Measurements from ENCODE around the gene GNGT1.
"Not testable (repeated sequence)": the region's sequence is repeated elsewhere in the genome, so short reads cannot be mapped to it uniquely, and the experiment has no call there.

Gene GNGT1

GRCh38 chr7:93914581-93915066 is 8.3 kb downstream of the GNGT1 start:
- DNase-seq (ENCODE audit: low read depth in 1 of 2, low spot score in 1 of 2), result no peak
- Histone ChIP-seq H3K27me3 (ENCODE audit: insufficient read depth, poor library complexity, severe bottlenecking) (no peaks in the 10 kb centered on the region), H3K4me3 (replicated peaks; ENCODE audit: insufficient read depth, low read length) (no peak overlapping the region), H3K27ac (replicated peaks) (no peak overlapping the region)
- TF ChIP-seq, protein P1, sequence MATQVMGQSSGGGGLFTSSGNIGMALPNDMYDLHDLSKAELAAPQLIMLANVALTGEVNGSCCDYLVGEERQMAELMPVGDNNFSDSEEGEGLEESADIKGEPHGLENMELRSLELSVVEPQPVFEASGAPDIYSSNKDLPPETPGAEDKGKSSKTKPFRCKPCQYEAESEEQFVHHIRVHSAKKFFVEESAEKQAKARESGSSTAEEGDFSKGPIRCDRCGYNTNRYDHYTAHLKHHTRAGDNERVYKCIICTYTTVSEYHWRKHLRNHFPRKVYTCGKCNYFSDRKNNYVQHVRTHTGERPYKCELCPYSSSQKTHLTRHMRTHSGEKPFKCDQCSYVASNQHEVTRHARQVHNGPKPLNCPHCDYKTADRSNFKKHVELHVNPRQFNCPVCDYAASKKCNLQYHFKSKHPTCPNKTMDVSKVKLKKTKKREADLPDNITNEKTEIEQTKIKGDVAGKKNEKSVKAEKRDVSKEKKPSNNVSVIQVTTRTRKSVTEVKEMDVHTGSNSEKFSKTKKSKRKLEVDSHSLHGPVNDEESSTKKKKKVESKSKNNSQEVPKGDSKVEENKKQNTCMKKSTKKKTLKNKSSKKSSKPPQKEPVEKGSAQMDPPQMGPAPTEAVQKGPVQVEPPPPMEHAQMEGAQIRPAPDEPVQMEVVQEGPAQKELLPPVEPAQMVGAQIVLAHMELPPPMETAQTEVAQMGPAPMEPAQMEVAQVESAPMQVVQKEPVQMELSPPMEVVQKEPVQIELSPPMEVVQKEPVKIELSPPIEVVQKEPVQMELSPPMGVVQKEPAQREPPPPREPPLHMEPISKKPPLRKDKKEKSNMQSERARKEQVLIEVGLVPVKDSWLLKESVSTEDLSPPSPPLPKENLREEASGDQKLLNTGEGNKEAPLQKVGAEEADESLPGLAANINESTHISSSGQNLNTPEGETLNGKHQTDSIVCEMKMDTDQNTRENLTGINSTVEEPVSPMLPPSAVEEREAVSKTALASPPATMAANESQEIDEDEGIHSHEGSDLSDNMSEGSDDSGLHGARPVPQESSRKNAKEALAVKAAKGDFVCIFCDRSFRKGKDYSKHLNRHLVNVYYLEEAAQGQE (IDR thresholded peaks at IDR 0.05; ENCODE audit: insufficient replicate concordance, low read depth), result no peak
- TF ChIP-seq, protein P2, sequence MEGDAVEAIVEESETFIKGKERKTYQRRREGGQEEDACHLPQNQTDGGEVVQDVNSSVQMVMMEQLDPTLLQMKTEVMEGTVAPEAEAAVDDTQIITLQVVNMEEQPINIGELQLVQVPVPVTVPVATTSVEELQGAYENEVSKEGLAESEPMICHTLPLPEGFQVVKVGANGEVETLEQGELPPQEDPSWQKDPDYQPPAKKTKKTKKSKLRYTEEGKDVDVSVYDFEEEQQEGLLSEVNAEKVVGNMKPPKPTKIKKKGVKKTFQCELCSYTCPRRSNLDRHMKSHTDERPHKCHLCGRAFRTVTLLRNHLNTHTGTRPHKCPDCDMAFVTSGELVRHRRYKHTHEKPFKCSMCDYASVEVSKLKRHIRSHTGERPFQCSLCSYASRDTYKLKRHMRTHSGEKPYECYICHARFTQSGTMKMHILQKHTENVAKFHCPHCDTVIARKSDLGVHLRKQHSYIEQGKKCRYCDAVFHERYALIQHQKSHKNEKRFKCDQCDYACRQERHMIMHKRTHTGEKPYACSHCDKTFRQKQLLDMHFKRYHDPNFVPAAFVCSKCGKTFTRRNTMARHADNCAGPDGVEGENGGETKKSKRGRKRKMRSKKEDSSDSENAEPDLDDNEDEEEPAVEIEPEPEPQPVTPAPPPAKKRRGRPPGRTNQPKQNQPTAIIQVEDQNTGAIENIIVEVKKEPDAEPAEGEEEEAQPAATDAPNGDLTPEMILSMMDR (IDR thresholded peaks at IDR 0.05; ENCODE audit: insufficient read depth, low read length), result no peak
- no peak for TF ChIP-seq POLR2AphosphoS5 (IDR thresholded peaks at IDR 0.05; ENCODE audit: low read depth)
- no peak for TF ChIP-seq SPI1 (IDR thresholded peaks at IDR 0.05; ENCODE audit: borderline replicate concordance, low read depth)
- no peak for TF ChIP-seq GABPA (IDR thresholded peaks at IDR 0.05; ENCODE audit: low read depth)

DNA sequence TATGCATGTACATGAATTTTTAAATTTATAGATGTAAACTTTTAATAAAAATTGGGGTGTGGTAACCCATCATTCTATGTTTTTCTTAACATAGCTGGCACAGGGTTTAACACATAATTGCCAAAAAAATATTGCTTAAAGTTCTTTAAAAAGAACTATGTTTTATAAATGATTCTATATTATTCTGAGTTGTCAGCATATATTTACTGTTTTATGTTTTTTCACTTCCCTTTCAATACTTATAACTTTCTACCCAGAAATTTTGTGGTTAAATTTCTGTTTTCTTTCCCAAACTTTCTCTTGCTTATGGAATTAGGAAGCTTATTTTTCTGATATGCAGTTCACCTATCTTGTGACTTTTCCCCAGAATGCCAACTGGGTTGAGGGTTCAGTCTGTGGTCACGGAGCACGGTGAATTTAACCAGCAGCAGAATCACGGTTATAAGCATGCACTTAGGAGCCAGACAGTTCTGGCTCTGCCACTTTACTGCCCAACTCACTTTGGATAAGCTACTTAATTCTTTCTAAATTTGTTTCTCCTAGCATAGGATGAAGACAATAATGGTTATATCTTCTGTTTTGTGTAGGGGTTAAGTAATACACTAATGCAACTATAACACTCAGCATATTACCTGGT is 9.0 kb downstream of the GNGT1 start:
- DNase-seq (ENCODE audit: low read depth in 1 of 2, low spot score in 1 of 2); H3K27ac ChIP-seq (replicated peaks); H3K4me3 ChIP-seq (replicated peaks; ENCODE audit: insufficient read depth, low read length); H3K27me3 ChIP-seq (ENCODE audit: insufficient read depth, poor library complexity, severe bottlenecking): not testable (repeated sequence)

DNA sequence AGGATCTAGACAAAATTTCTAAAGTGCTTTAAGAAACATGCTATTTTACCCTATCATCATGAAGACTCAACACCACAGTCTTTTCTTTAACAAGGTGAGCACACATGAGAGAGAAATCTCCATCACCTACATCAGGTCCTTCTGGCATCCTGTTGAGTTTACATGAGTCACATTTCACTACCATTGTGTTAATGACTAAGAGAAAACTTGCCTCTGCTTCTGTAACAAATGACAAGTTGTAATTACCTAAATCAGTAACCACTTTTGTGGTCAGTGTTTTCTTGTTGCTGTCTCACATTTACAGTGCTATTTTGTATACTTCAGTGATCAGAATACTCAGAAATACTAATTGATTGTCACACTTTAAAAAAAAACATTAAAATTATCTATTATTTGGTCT is 9.5 kb downstream of the GNGT1 start:
- not testable (repeated sequence) for H3K27ac ChIP-seq (replicated peaks); H3K27me3 ChIP-seq (ENCODE audit: insufficient read depth, poor library complexity, severe bottlenecking); H3K4me3 ChIP-seq (replicated peaks; ENCODE audit: insufficient read depth, low read length); DNase-seq (ENCODE audit: low read depth in 1 of 2, low spot score in 1 of 2)

GRCh38 chr7:93916315-93916714 is 9.9 kb downstream of the GNGT1 start:
- H3K27ac ChIP-seq (replicated peaks); DNase-seq (ENCODE audit: low read depth in 1 of 2, low spot score in 1 of 2); H3K27me3 ChIP-seq (ENCODE audit: insufficient read depth, poor library complexity, severe bottlenecking); H3K4me3 ChIP-seq (replicated peaks; ENCODE audit: insufficient read depth, low read length): not testable (repeated sequence)

DNA sequence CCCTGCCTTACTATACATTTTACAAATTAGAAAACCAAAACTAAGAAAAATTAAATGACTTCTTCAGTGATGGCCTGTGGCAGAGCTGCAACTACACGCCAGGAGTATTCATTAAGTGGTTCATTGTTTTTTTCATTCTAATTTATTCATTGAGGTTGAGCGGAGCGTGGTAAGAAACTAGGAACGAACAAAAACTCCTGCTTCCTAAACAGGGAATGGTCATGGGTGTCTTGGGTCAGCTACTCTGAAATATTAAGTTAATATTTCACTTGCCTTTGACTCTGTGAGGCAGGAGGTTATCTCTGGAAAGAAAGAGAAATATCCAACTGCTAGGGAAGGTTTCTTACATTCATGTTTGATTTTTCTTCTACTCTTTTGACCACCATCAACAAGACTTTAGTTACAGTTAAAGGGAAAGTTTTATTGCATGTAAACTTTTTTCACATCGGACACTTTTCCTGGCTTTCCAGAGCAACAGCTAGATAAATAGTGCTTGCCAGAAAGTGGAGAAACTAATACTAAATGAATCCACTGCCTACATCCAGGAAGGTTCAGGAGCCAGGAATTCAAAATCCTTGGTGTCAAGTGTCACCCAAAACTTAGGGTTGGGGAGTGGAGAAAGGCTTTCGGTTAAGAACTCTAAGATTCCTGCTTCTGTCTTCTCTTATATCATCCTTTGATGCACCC is 14.3 kb downstream of the GNGT1 start:
- DNase-seq (ENCODE audit: low read depth in 1 of 2, low spot score in 1 of 2), result no peak
- no peak overlapping the region for H3K4me3 ChIP-seq (replicated peaks; ENCODE audit: insufficient read depth, low read length)
- TF ChIP-seq, protein P1 (IDR thresholded peaks at IDR 0.05; ENCODE audit: insufficient replicate concordance, low read depth), result no peak
- TF ChIP-seq, protein P2 (IDR thresholded peaks at IDR 0.05; ENCODE audit: insufficient read depth, low read length), result no peak
- TF ChIP-seq POLR2AphosphoS5 (IDR thresholded peaks at IDR 0.05; ENCODE audit: low read depth), result no peak
- TF ChIP-seq SPI1 (IDR thresholded peaks at IDR 0.05; ENCODE audit: borderline replicate concordance, low read depth), result no peak
- no peak for TF ChIP-seq GABPA (IDR thresholded peaks at IDR 0.05; ENCODE audit: low read depth)
- H3K27ac ChIP-seq (replicated peaks), result no peak overlapping the region
- peaks cover 14% of the 10 kb centered on the region for H3K27me3 ChIP-seq (ENCODE audit: insufficient read depth, poor library complexity, severe bottlenecking)
